B cell (primary cell): ENCODE measurements around the gene ITPR2. TPM values are rescaled to one million over a fixed set of nuclear protein-coding genes. Genes with fewer than 3 reads are reported as not detected.
"Not testable (repeated sequence)": the region's sequence is repeated elsewhere in the genome, so short reads cannot be mapped to it uniquely, and the experiment has no call there.

Source experiments
- ATAC-seq: fragments of 200-7000 bp; cut with Tn5 transposase; one replicate; pipeline ENCODE4 v1.10.0; 2021; ENCODE audit warnings: low read depth, mild to moderate bottlenecking, moderate number of reproducible peaks, moderate library complexity
- CTCF ChIA-PET: fragments of 350-600 bp; sonication (Branson Sonifier 250); formaldehyde crosslinking; loops from one replicate; lab custom pipeline; 2021; ENCODE audit warnings: antibody characterized with exemption, inconsistent platforms; lab: Charles Lee
- POLR2A ChIA-PET: fragments of 350-600 bp; sonication (Branson Sonifier 250); formaldehyde crosslinking; loops from one replicate; lab custom pipeline; 2021; ENCODE audit warnings: antibody characterized with exemption; lab: Charles Lee
- DNase-seq: peaks from one replicate; pipeline ENCODE4 v3.0.0; 2013
- H2AFZ ChIP-seq: 2 replicates; pipeline ENCODE4 v1.6.1; 2012; ENCODE audit warnings: mild to moderate bottlenecking, low read depth, low read length; ENCODE audit not compliant: insufficient read depth, poor library complexity, severe bottlenecking
- H3K27ac ChIP-seq, 2 donors: 1 replicate in 1 of 2; 2 replicates in 1 of 2; pipeline ENCODE4 v1.5.1; 2012 to 2013; ENCODE audit warnings: low read length in 2 of 2, mild to moderate bottlenecking in 2 of 2, moderate library complexity in 1 of 2
- H3K27me3 ChIP-seq, 4 experiments: fragments of 200-600 bp in 1 of 4; sonication (generic) in 1 of 4; replicated peaks in 1 of 4; 1 replicate in 2 of 4; 2 replicates in 2 of 4; pipeline versions ENCODE4 v1.6.1 to v1.7.0; 2013 to 2016; ENCODE audit warnings: low read length in 3 of 4, mild to moderate bottlenecking in 2 of 4, mixed read lengths in 1 of 4, moderate library complexity in 1 of 4; ENCODE audit not compliant: insufficient read depth in 4 of 4, control insufficient read depth in 3 of 4; ENCODE audit errors: control extremely low read depth in 1 of 4
- H3K36me3 ChIP-seq, 2 experiments: replicated peaks in 1 of 2; 1 replicate in 1 of 2; 2 replicates in 1 of 2; pipeline versions ENCODE4 v1.6.1 to v1.7.1; 2013; ENCODE audit warnings: low read length in 1 of 2; ENCODE audit not compliant: insufficient read depth in 2 of 2, control insufficient read depth in 1 of 2; ENCODE audit errors: control extremely low read depth in 1 of 2, extremely low read depth in 1 of 2
- H3K4me1 ChIP-seq, 2 donors: fragments of 200-600 bp in 1 of 2; sonication (generic) in 1 of 2; 1 replicate in 1 of 2; 2 replicates in 1 of 2; pipeline versions ENCODE4 v1.5.1 to v1.6.1; 2013 to 2017; ENCODE audit warnings: low read length in 2 of 2; ENCODE audit not compliant: control insufficient read depth in 2 of 2, insufficient read depth in 2 of 2
- H3K4me2 ChIP-seq: replicated peaks from 2 replicates; pipeline ENCODE3; 2012; ENCODE audit warnings: mild to moderate bottlenecking, low read depth, low read length; ENCODE audit not compliant: poor library complexity, severe bottlenecking
- H3K4me3 ChIP-seq, 5 experiments: fragments of 200-600 bp in 1 of 5; sonication (generic) in 1 of 5; 1 replicate in 3 of 5; 2 replicates in 2 of 5; pipeline versions ENCODE4 v1.5.1 to v1.7.0; 2011 to 2016; ENCODE audit warnings: low read length in 4 of 5, mild to moderate bottlenecking in 4 of 5, low read depth in 2 of 5, control low read depth in 1 of 5, moderate library complexity in 1 of 5; ENCODE audit not compliant: insufficient read depth in 1 of 5; ENCODE audit errors: control extremely low read depth in 1 of 5, extremely low read depth in 1 of 5
- H3K79me2 ChIP-seq: fragments of 200-600 bp; sonication (generic); one replicate; pipeline ENCODE4 v1.6.0; 2016; ENCODE audit warnings: low read length; ENCODE audit not compliant: control insufficient read depth, insufficient read depth
- H3K9ac ChIP-seq: fragments of 200-600 bp; sonication (generic); 2 replicates; pipeline ENCODE4 v1.6.1; 2017; ENCODE audit warnings: mild to moderate bottlenecking, low read length, moderate library complexity
- H3K9me3 ChIP-seq, 3 donors: one replicate each; pipeline versions ENCODE4 v1.6.1 to v1.7.1; 2013; ENCODE audit warnings: low read length in 2 of 3; ENCODE audit not compliant: control insufficient read depth in 2 of 3, insufficient read depth in 1 of 3; ENCODE audit errors: control extremely low read depth in 1 of 3
- H4K20me1 ChIP-seq: 2 replicates; pipeline ENCODE4 v1.6.0; 2012; ENCODE audit warnings: mild to moderate bottlenecking, low read length; ENCODE audit not compliant: insufficient read depth, control insufficient read depth, poor library complexity, severe bottlenecking
- H3K27ac Mint-ChIP-seq: one replicate; pipeline ENCODE4 v1.8.0; 2021; ENCODE audit warnings: mixed read lengths
- H3K27me3 Mint-ChIP-seq: one replicate; pipeline ENCODE4 v1.8.0; 2021; ENCODE audit warnings: mixed read lengths
- H3K4me1 Mint-ChIP-seq: one replicate; pipeline ENCODE4 v1.8.0; 2021; ENCODE audit warnings: mixed read lengths
- H3K4me3 Mint-ChIP-seq: one replicate; pipeline ENCODE4 v1.8.0; 2021; ENCODE audit warnings: mixed read lengths
- H3K9me3 Mint-ChIP-seq: one replicate; pipeline ENCODE4 v1.8.0; 2022; ENCODE audit warnings: mixed read lengths; ENCODE audit not compliant: insufficient read depth
- EZH2 ChIP-seq: IDR thresholded peaks from 2 replicates; pipeline ENCODE4 v1.6.1; 2012; ENCODE audit warnings: borderline replicate concordance, low read depth, mild to moderate bottlenecking, moderate library complexity, low read length; ENCODE audit not compliant: insufficient read depth, poor library complexity, severe bottlenecking
- WGBS: methylation state at CpG from one replicate; pipeline ENCODE4 v1.1.5; 2013; ENCODE audit warnings: missing lambda C conversion rate; ENCODE audit not compliant: insufficient coverage; 5-methylcytosine and 5-hydroxymethylcytosine counted together
- intact Hi-C: fragments of 100-400 bp; cut with micrococcal nuclease; formaldehyde crosslinking; loops from one replicate; pipeline ENCODE4 v1.10.0; 2022
- polyA plus RNA-seq: library from polyadenylated mRNA; depleted of rRNA; stranded (reverse); fragments of >200 nt; gene quantifications from 2 replicates; pipeline ENCODE4 v1.2.3, GENCODE V29; 2012
- total RNA-seq, 2 donors: library from RNA; stranded (reverse); fragments of 120-200 nt in 1 of 2; gene quantifications; 1 replicate in 1 of 2; 2 replicates in 1 of 2; pipeline versions ENCODE4 v1.2.3 to v1.2.4, GENCODE V29; 2013 to 2022
- TF ChIP-seq, protein P1 (sequence below): fragments of 200-600 bp; IDR thresholded peaks from one replicate; pipeline ENCODE4 v1.8.0; 2022; ENCODE audit warnings: antibody characterized with exemption, mild to moderate bottlenecking

The ITPR2 gene
- total and polyA plus RNA-seq, 2 donors (not counting 1 experiment from before 2014, with no cell fraction given), result 4.3 to 113 TPM

DNA sequence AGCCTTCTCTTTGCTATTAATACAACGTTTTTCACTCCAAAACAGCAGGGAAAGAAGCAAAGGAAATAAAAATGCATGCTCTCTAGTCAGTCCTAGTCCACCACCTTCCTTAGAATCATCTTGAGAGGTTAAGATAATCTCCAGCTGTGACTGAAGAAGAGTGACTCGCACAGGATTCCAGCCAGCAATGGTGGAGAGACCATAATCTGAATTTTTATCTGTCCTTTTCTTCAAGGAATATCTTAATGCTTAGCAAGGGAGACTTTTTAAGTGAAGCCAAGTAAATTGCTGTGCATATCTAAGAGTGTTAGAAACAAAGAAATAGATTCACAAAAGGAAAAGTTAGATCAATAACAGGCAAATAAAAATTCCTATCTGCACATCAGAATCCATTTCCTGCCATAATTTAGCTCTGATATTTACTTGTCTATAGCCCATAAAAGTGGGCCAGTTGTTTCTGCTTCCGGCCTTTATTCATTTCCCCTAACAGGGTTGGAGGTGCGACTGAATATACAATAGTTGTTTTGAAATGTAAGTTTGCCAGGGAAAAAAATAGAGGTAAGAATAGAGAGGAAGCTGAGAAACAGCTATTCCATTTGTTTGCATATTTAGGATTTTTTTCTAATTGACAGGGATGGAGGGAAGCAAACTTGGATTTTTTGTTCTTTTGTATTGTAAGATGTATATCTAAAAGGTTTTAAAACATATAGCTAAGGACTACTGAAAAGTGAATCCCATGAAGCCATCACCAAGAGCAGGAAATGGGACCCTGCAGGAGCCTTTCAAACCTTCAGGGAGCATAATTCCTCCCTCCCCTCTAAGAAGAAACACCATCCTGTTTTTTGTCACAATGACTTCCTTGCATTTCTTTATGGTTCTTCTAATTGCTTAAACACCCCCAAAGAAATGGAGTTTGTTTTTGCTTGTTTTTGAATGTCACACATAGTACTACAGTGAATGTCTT is 154.0 kb downstream of the ITPR2 start:
- intact Hi-C loops, result no loop called here
- Histone ChIP-seq H4K20me1 (no peaks in the 10 kb centered on the region), H3K27ac (no peak overlapping the region), H3K9ac (no peak overlapping the region), H3K4me1 (no peaks in the 10 kb centered on the region), H3K9me3 (peaks cover 0 to 2% (median 0%) of the 10 kb centered on the region in 3 donors), H3K79me2 (no peaks in the 10 kb centered on the region), H2AFZ (no peak overlapping the region), H3K36me3 (peaks cover 13 to 32% of the 10 kb centered on the region in 2 experiments), H3K4me3 (no peak overlapping the region), H3K4me2 (no peak overlapping the region), H3K27me3 (no peaks in the 10 kb centered on the region)
- ATAC-seq (no peak), DNase-seq (no peak)
- Mint-ChIP-seq H3K27me3 (no peaks in the 10 kb centered on the region), H3K4me1 (no peaks in the 10 kb centered on the region), H3K9me3 (no peaks in the 10 kb centered on the region), H3K27ac (no peak overlapping the region), H3K4me3 (no peak overlapping the region)
- TF ChIP-seq, protein P1, sequence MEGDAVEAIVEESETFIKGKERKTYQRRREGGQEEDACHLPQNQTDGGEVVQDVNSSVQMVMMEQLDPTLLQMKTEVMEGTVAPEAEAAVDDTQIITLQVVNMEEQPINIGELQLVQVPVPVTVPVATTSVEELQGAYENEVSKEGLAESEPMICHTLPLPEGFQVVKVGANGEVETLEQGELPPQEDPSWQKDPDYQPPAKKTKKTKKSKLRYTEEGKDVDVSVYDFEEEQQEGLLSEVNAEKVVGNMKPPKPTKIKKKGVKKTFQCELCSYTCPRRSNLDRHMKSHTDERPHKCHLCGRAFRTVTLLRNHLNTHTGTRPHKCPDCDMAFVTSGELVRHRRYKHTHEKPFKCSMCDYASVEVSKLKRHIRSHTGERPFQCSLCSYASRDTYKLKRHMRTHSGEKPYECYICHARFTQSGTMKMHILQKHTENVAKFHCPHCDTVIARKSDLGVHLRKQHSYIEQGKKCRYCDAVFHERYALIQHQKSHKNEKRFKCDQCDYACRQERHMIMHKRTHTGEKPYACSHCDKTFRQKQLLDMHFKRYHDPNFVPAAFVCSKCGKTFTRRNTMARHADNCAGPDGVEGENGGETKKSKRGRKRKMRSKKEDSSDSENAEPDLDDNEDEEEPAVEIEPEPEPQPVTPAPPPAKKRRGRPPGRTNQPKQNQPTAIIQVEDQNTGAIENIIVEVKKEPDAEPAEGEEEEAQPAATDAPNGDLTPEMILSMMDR, result no peak
- TF ChIP-seq EZH2, result no peak
- no CpG with 5 or more reads among the region's 4 CpGs for WGBS
- CTCF ChIA-PET, result interaction anchor here (0.7 kb wide), 1 partner anchor 756 kb away, joined by 3 read pairs; no protein-coding TSS in a partner anchor
- POLR2A ChIA-PET, result interaction anchor here (0.7 kb wide), 1 partner anchor 736 kb away, joined by 3 read pairs; no protein-coding TSS in a partner anchor

DNA sequence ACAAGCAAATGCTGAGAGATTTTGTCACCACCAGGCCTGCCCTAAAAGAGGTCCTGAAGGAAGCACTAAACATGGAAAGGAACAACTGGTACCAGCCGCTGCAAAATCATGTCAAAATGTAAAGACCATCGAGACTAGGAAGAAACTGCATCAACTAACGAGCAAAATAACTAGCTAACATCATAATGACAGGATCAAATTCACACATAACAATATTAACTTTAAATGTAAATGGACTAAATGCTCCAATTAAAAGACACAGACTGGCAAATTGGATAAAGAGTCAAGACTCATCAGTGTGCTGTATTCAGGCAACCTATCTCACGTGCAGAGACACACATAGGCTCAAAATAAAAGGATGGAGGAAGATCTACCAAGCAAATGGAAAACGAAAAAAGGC is 161.5 kb downstream of the ITPR2 start:
- H3K9me3 ChIP-seq, H3K27ac ChIP-seq, CTCF ChIA-PET, H3K4me1 Mint-ChIP-seq, H3K4me1 ChIP-seq, H3K9ac ChIP-seq, ATAC-seq, DNase-seq, H3K79me2 ChIP-seq, H3K27me3 Mint-ChIP-seq, POLR2A ChIA-PET, H3K9me3 Mint-ChIP-seq, H3K27me3 ChIP-seq, intact Hi-C loops, H3K36me3 ChIP-seq, H4K20me1 ChIP-seq, H3K4me3 Mint-ChIP-seq, H3K4me3 ChIP-seq, H3K27ac Mint-ChIP-seq, H2AFZ ChIP-seq, H3K4me2 ChIP-seq: not testable (repeated sequence)
- no CpG with 5 or more reads among the region's 5 CpGs for whole genome bisulfite sequencing
